Common myeloid progenitor, CD34-positive (primary cell): ENCODE results near the gene OTUB2.
A peak's percentile ranks its signal among the peaks of the same experiment; 100 is the strongest.

Experiments used
- CTCF ChIA-PET: fragments of 350-600 bp; sonication (Branson Sonifier 250); formaldehyde crosslinking; loops from one replicate; lab custom pipeline; 2021; ENCODE audit warnings: antibody characterized with exemption; lab: Charles Lee
- POLR2A ChIA-PET: fragments of 350-600 bp; sonication (Branson Sonifier 250); formaldehyde crosslinking; loops from one replicate; lab custom pipeline; 2021; ENCODE audit warnings: antibody characterized with exemption; lab: Charles Lee
- DNase-seq, 3 donors: peaks; one replicate each; pipeline versions ENCODE4 v3.0.0 to v3.0.0-alpha.2; 2013
- H3K27ac ChIP-seq, 2 experiments: 1 replicate in 1 of 2; 2 replicates in 1 of 2; pipeline ENCODE4 v1.7.0; 2013; ENCODE audit warnings: inconsistent platforms in 2 of 2, low read length in 2 of 2, mild to moderate bottlenecking in 2 of 2, low read depth in 1 of 2, moderate library complexity in 1 of 2; ENCODE audit not compliant: severe bottlenecking in 2 of 2, insufficient read depth in 1 of 2, poor library complexity in 1 of 2
- H3K27me3 ChIP-seq, 5 experiments: replicated peaks in 2 of 5; 1 replicate in 3 of 5; 2 replicates in 2 of 5; pipeline versions ENCODE4 v1.6.1 to v1.7.0; 2013; ENCODE audit warnings: low read length in 4 of 5, mild to moderate bottlenecking in 2 of 5, moderate library complexity in 2 of 5, inconsistent platforms in 1 of 5; ENCODE audit not compliant: insufficient read depth in 5 of 5, control insufficient read depth in 4 of 5
- H3K36me3 ChIP-seq, 4 experiments: 1 replicate in 2 of 4; 2 replicates in 2 of 4; pipeline versions ENCODE4 v1.6.1 to v1.7.0; 2013; ENCODE audit warnings: low read length in 3 of 4, control low read depth in 1 of 4, mild to moderate bottlenecking in 1 of 4; ENCODE audit not compliant: control insufficient read depth in 4 of 4, insufficient read depth in 4 of 4
- H3K4me1 ChIP-seq, 4 experiments: 1 replicate in 3 of 4; 2 replicates in 1 of 4; pipeline versions ENCODE4 v1.6.1 to v1.7.1; 2013; ENCODE audit warnings: low read length in 3 of 4, mild to moderate bottlenecking in 3 of 4, control low read depth in 1 of 4, inconsistent platforms in 1 of 4, moderate library complexity in 1 of 4; ENCODE audit not compliant: control insufficient read depth in 4 of 4, insufficient read depth in 4 of 4; ENCODE audit errors: control extremely low read depth in 1 of 4
- H3K4me3 ChIP-seq, 7 experiments: 1 replicate in 4 of 7; 2 replicates in 3 of 7; pipeline versions ENCODE4 v1.5.1 to v1.7.0; 2013; ENCODE audit warnings: mild to moderate bottlenecking in 7 of 7, low read length in 6 of 7, moderate library complexity in 6 of 7, inconsistent platforms in 2 of 7, low read depth in 2 of 7, control low read depth in 1 of 7; ENCODE audit not compliant: insufficient read depth in 4 of 7, control insufficient read depth in 1 of 7; ENCODE audit errors: extremely low read depth in 1 of 7
- H3K9me3 ChIP-seq, 5 experiments: 1 replicate in 4 of 5; 2 replicates in 1 of 5; pipeline versions ENCODE4 v1.6.1 to v1.7.1; 2013; ENCODE audit warnings: low read length in 4 of 5, mild to moderate bottlenecking in 2 of 5, inconsistent platforms in 1 of 5, low read depth in 1 of 5, moderate library complexity in 1 of 5; ENCODE audit not compliant: control insufficient read depth in 4 of 5, insufficient read depth in 2 of 5; ENCODE audit errors: control extremely low read depth in 1 of 5
- WGBS: methylation state at CpG from one replicate; pipeline ENCODE4 v1.1.5; 2013; ENCODE audit not compliant: insufficient coverage; 5-methylcytosine and 5-hydroxymethylcytosine counted together

OTUB2 gene

GRCh38 chr14:94025720-94026119 is 420 bp upstream of the OTUB2 start:
- H3K36me3 ChIP-seq: no peaks in the 10 kb centered on the region
- no peaks in the 10 kb centered on the region for H3K27me3 ChIP-seq
- no peak for DNase-seq
- WGBS: 68% methylated on average over 5 of the region's 6 CpGs
- H3K4me3 ChIP-seq: peak overlapping the region in 5 of 7 experiments; percentile 8 to 67 (median 57)
- H3K9me3 ChIP-seq: no peaks in the 10 kb centered on the region
- no peak overlapping the region for H3K27ac ChIP-seq
- ChIA-PET CTCF (interaction anchor here (1.1 to 1.4 kb wide), 2 partner anchors 10 to 21 kb away, joined by 3 to 11 read pairs; no protein-coding TSS in a partner anchor), POLR2A (no interaction called here)
- peaks cover 0 to 19% (median 14%) of the 10 kb centered on the region in 4 experiments for H3K4me1 ChIP-seq

GRCh38 chr14:94026889-94027469 is 839 bp downstream of the OTUB2 start:
- CTCF ChIA-PET: interaction anchor here (1.5 kb wide), 1 partner anchor 16 kb away, joined by 3 read pairs; no protein-coding TSS in a partner anchor
- H3K27me3 ChIP-seq: no peaks in the 10 kb centered on the region
- no peaks in the 10 kb centered on the region for H3K9me3 ChIP-seq
- peaks cover 0 to 19% (median 14%) of the 10 kb centered on the region in 4 experiments for H3K4me1 ChIP-seq
- peak overlapping the region in 5 of 7 experiments; percentile 40 to 69 (median 57) for H3K4me3 ChIP-seq
- H3K36me3 ChIP-seq: no peaks in the 10 kb centered on the region
- no peak overlapping the region for H3K27ac ChIP-seq
- no peak for DNase-seq
- POLR2A ChIA-PET: interaction anchor here (0.6 kb wide), 1 partner anchor 10 kb away, joined by 3 read pairs; no protein-coding TSS in a partner anchor
- WGBS: 49% methylated on average over 16 of the region's 17 CpGs

- no peak overlapping the region for H3K4me3 ChIP-seq
- POLR2A ChIA-PET: no interaction called here
Measured at GRCh38 chr14:94027566-94028449, 1.7 kb downstream of the OTUB2 start.

GRCh38 chr14:94028450-94028826 is 2.3 kb downstream of the OTUB2 start:
- 52% methylated on average over 4 of the region's 4 CpGs for WGBS
- H3K4me3 ChIP-seq: no peak overlapping the region
- H3K4me1 ChIP-seq: peaks cover 0 to 19% (median 14%) of the 10 kb centered on the region in 4 experiments
- no peaks in the 10 kb centered on the region for H3K9me3 ChIP-seq
- H3K27ac ChIP-seq: no peak overlapping the region
- no peaks in the 10 kb centered on the region for H3K27me3 ChIP-seq
- CTCF ChIA-PET: interaction anchor here (0.5 to 2.9 kb wide), 6 partner anchors 8 to 109 kb away, joined by 3 to 11 read pairs (median 4); no protein-coding TSS in a partner anchor
- H3K36me3 ChIP-seq: no peaks in the 10 kb centered on the region
- peak; percentile 42 to 78 (median 54) for DNase-seq
- POLR2A ChIA-PET: no interaction called here

More at GRCh38 chr14:94027566-94028449, 1.7 kb downstream of the OTUB2 start:
- Histone ChIP-seq H3K27ac (no peak overlapping the region), H3K36me3 (no peaks in the 10 kb centered on the region), H3K4me1 (peaks cover 0 to 19% (median 14%) of the 10 kb centered on the region in 4 experiments), H3K9me3 (no peaks in the 10 kb centered on the region), H3K27me3 (no peaks in the 10 kb centered on the region)
- WGBS: 90% methylated on average over 11 of the region's 14 CpGs
- CTCF ChIA-PET: interaction anchor here (1.3 to 2.9 kb wide), 4 partner anchors 9 to 110 kb away, joined by 3 to 11 read pairs (median 4); no protein-coding TSS in a partner anchor
- no peak for DNase-seq

GRCh38 chr14:94029265-94029664 is 3.1 kb downstream of the OTUB2 start:
- 24% methylated on average over 3 of the region's 4 CpGs for WGBS
- POLR2A ChIA-PET: interaction anchor here (0.6 kb wide), 1 partner anchor 129 kb away, joined by 3 read pairs; no protein-coding TSS in a partner anchor
- no peaks in the 10 kb centered on the region for H3K27me3 ChIP-seq
- no peaks in the 10 kb centered on the region for H3K9me3 ChIP-seq
- no peak overlapping the region for H3K27ac ChIP-seq
- DNase-seq: peak in 2 of 3 donors; percentile 48 to 55
- CTCF ChIA-PET: interaction anchor here (1.3 to 2.9 kb wide), 3 partner anchors 10 to 108 kb away, joined by 4 to 11 read pairs (median 4); no protein-coding TSS in a partner anchor
- H3K36me3 ChIP-seq: no peaks in the 10 kb centered on the region
- H3K4me3 ChIP-seq: no peak overlapping the region
- peaks cover 0 to 19% (median 14%) of the 10 kb centered on the region in 4 experiments for H3K4me1 ChIP-seq

GRCh38 chr14:94029671-94030203 is 3.6 kb downstream of the OTUB2 start:
- DNase-seq: no peak
- WGBS: 97% methylated on average over 6 of the region's 7 CpGs
- no peaks in the 10 kb centered on the region for H3K27me3 ChIP-seq
- H3K27ac ChIP-seq: no peak overlapping the region
- ChIA-PET CTCF (interaction anchor here (1.5 to 2.9 kb wide), 2 partner anchors 90 to 108 kb away, joined by 4 to 11 read pairs; no protein-coding TSS in a partner anchor), POLR2A (interaction anchor here (0.6 kb wide), 1 partner anchor 129 kb away, joined by 3 read pairs; no protein-coding TSS in a partner anchor)
- H3K4me3 ChIP-seq: no peak overlapping the region
- peaks cover 0 to under 1% (median 0%) of the 10 kb centered on the region in 5 experiments for H3K9me3 ChIP-seq
- H3K36me3 ChIP-seq: no peaks in the 10 kb centered on the region
- H3K4me1 ChIP-seq: peaks cover 0 to 19% (median 14%) of the 10 kb centered on the region in 4 experiments
